Urinary bladder (tissue), 4 donors: Measurements from ENCODE around the gene RGL4. TPM values are rescaled to one million over a fixed set of nuclear protein-coding genes. Genes with fewer than 3 reads are reported as not detected.
"Not testable (repeated sequence)": the region's sequence is repeated elsewhere in the genome, so short reads cannot be mapped to it uniquely, and the experiment has no call there.

ENCODE experiments used
- DNase-seq: peaks from one replicate; pipeline ENCODE4 v3.0.0-alpha.2; 2015; ENCODE audit errors: extremely low spot score
- H3K27ac ChIP-seq: one replicate; pipeline ENCODE4 v1.5.1; 2013; ENCODE audit warnings: low read depth, mild to moderate bottlenecking, moderate library complexity
- H3K36me3 ChIP-seq: one replicate; pipeline ENCODE4 v1.6.1; 2013; ENCODE audit warnings: mild to moderate bottlenecking, moderate library complexity; ENCODE audit not compliant: insufficient read depth
- H3K4me1 ChIP-seq: one replicate; pipeline ENCODE4 v1.6.1; 2013; ENCODE audit warnings: mild to moderate bottlenecking, moderate library complexity; ENCODE audit not compliant: insufficient read depth
- H3K4me3 ChIP-seq: one replicate; pipeline ENCODE4 v1.5.1; 2013; ENCODE audit warnings: low read depth, low read length
- WGBS: extraction: QIAGEN DNeasy Blood & Tissue Kit; methylation state at CpG from one replicate; pipeline ENCODE4 v1.1.7; 2013; 5-methylcytosine and 5-hydroxymethylcytosine counted together
- polyA plus RNA-seq: library from polyadenylated mRNA; stranded (reverse); fragments of 200-250 nt; gene quantifications from one replicate; pipeline ENCODE4 v1.2.3, GENCODE V29; 2013
- total RNA-seq: library from RNA; depleted of rRNA; stranded (reverse); fragments of >200 nt; gene quantifications from one replicate; pipeline ENCODE4 v1.2.3, GENCODE V29; 2014
- donor health status: healthy with polysubstance abuse.
- donor health status: healthy.

RGL4 gene, protein sequence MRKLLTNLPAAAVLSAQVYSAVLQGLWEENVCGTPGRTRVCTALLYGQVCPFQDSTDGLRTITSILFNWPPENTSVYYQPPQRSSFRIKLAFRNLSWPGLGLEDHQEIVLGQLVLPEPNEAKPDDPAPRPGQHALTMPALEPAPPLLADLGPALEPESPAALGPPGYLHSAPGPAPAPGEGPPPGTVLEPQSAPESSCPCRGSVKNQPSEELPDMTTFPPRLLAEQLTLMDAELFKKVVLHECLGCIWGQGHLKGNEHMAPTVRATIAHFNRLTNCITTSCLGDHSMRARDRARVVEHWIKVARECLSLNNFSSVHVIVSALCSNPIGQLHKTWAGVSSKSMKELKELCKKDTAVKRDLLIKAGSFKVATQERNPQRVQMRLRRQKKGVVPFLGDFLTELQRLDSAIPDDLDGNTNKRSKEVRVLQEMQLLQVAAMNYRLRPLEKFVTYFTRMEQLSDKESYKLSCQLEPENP
- total RNA-seq (not detected), polyA plus RNA-seq (0.32 TPM)

DNA sequence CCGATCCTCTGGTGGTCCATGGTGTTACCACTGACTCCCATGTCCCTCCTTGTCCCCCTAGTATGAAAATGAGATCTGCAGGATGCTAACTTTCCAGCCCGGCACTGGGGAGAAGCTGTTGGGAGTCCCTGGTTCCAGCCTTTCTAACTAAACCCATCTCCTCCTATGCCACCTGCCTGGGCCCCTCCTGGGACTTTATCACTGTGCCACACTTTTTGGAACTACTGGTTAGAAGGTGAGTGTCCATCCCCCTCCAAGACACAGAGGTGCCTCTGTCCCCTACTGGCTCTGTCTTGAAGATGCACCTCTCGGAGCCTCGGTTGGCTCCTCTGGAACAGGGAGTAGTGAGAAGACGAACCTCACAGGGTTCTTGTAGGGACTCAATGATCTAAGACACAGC, at the start of gene RGL4:
RGL4 (plus strand) TSS at position 301 of the 400 bp plus-strand sequence. CDS start 1,018 bp downstream, outside the sequence.
- DNase-seq: no peak
- no peaks in the 10 kb centered on the region for H3K36me3 ChIP-seq
- H3K27ac ChIP-seq: no peak within 1 kb of the TSS
- WGBS: 94% methylated on average over 5 of the region's 5 CpGs
- H3K4me1 ChIP-seq: no peaks in the 10 kb centered on the region
- no peak within 1 kb of the TSS for H3K4me3 ChIP-seq

DNA sequence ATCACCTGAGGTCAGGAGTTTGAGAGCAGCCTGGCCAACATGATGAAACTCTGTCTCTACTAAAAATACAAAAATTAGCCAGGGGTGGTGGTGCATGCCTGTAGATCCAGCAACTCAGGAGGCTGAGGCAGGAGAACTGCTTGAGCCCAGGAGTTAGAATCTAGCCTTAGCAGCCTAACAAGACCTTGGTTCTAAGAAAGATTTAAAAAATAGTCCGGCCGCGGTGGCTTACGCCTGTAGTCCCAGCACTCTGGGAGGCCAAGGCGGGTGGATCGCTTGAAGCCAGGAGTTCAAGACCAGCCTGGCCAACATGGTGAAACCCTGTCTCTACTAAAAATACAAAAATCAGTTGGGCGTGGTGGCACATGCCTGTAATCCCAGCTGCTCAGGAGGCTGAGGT, 44.3 kb upstream of the RGL4 start:
- 97% methylated on average over 7 of the region's 7 CpGs for WGBS
- not testable (repeated sequence) for H3K4me3 ChIP-seq

DNA sequence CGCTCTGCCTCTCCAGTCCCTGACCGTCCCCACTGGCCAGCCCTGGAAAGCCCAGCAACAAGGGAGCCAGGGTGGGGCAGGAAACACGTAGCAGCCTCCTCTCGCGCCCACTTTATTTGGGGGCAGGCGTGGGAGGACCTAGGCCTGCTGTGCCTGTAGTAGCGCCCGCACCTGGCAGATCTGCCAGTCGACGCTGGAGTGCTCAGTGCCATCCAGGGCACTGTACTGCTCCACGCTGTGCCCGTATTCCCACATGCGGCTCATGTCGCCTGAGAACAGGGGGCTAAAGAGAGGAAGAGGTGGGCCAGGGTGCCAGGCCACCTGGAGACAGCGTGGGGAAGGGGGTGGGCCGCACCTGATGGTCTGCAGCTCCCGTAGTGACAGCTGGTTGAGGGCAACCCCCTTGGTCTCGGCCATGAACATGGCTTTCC, 41.7 kb upstream of the RGL4 start:
- 86% methylated on average over 18 of the region's 18 CpGs for WGBS
- no peak for DNase-seq
- no peaks in the 10 kb centered on the region for H3K36me3 ChIP-seq
- no peaks in the 10 kb centered on the region for H3K4me1 ChIP-seq
- no peak overlapping the region for H3K4me3 ChIP-seq
- no peak overlapping the region for H3K27ac ChIP-seq

More for the DNA sequence above, 44.3 kb upstream of the RGL4 start:
- not testable (repeated sequence) for DNase-seq, H3K27ac ChIP-seq, H3K36me3 ChIP-seq, H3K4me1 ChIP-seq

DNA sequence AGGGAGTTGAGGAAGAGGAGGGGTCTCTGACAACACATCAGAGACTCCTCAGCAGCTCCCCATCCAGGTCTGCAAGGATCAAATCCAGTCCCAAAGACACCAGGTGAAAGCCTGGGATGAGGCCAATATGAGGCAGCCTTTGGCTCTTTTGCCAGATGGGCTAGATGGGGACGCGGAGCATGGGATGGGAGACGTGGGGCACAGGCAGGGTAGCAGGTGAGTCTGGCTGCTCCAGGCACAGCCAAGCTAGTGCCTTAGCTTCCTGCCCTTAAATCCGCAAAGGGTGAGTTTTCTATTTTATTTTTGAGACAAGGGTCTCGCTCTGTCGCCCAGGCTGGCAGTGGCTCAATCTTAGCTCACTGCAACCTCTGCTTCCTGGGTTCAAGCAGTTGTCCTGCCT, 39.1 kb upstream of the RGL4 start:
- Histone ChIP-seq H3K4me1 (no peaks in the 10 kb centered on the region), H3K36me3 (no peaks in the 10 kb centered on the region), H3K4me3 (no peak overlapping the region), H3K27ac (no peak overlapping the region)
- 86% methylated on average over 6 of the region's 6 CpGs for WGBS
- DNase-seq: no peak

DNA sequence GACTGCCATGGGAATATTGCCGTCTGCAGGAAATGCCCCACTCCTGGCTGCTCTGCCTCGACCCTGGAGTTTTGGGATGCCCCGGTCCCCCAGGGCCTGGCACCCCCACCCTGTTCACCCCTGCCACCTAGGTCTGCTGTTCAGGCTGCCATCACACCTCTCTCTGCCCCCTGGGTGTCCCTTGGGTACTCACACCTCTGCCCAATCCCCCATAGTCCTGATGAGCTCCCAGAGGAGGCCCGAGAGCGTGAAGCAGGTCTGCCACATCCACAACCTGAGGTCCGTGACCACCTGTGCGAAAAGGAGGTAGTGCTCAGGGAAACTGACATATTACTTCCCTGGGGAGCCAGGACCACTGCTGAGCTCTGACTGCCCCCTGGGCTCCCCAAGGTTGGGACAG, 38.5 kb upstream of the RGL4 start:
- 93% methylated on average over 7 of the region's 7 CpGs for WGBS
- no peaks in the 10 kb centered on the region for H3K36me3 ChIP-seq
- H3K27ac ChIP-seq: no peak overlapping the region
- no peaks in the 10 kb centered on the region for H3K4me1 ChIP-seq
- no peak overlapping the region for H3K4me3 ChIP-seq
- no peak for DNase-seq

DNA sequence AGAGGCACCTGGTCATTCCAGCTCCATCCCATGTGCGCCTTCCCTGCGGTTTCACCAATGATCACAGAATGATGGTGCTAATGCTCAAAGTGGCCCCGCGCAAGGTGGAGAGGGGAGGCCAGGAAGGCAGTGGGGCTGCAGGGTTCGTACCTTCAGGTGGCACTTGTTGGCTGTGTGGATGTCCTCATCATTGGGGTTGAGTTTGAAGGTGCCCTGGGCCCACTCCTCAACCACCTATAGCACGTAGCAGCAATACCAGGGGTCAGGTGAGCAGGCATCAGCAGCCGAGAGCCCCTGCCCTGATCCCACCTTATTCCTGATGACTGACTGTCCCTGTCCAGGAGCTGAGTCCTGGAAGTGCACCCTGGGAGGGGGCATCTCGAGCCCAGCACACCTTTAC, 38.1 kb upstream of the RGL4 start:
- no peak for DNase-seq
- Histone ChIP-seq H3K4me3 (no peak overlapping the region), H3K4me1 (no peaks in the 10 kb centered on the region), H3K36me3 (no peaks in the 10 kb centered on the region), H3K27ac (no peak overlapping the region)
- WGBS: 88% methylated on average over 8 of the region's 8 CpGs

DNA sequence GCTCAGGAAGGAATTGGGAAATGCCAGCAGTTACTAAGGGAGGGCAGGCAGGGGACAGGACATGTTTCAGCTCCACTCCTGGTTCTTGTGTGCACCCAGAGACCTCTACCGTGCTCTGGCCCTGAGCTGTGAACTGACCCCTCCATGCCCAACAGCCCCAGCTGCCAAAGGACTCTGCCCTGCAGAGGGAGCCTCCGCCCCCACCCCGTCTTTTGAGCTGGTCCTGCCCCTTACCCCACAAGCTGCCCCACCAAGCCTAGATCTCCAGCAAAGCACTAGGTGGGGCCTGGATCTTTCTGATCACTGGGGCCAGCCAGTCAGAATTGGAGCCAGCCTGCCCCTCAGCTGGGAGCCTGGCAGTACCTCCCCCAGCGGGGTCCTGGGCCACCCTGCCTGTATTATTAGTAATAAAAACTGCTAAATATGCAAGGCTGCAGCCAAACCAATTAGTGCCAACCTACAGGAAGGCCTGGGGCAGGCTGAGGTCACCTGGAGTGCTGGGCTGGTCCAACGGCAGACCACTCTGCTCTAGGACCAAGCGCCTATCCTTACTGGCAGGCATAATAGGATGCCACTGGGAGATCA, 34.8 kb upstream of the RGL4 start:
- DNase-seq: no peak
- H3K36me3 ChIP-seq: peaks cover 2% of the 10 kb centered on the region
- no peak overlapping the region for H3K4me3 ChIP-seq
- H3K27ac ChIP-seq: no peak overlapping the region
- 94% methylated on average over 6 of the region's 6 CpGs for WGBS
- H3K4me1 ChIP-seq: no peaks in the 10 kb centered on the region

DNA sequence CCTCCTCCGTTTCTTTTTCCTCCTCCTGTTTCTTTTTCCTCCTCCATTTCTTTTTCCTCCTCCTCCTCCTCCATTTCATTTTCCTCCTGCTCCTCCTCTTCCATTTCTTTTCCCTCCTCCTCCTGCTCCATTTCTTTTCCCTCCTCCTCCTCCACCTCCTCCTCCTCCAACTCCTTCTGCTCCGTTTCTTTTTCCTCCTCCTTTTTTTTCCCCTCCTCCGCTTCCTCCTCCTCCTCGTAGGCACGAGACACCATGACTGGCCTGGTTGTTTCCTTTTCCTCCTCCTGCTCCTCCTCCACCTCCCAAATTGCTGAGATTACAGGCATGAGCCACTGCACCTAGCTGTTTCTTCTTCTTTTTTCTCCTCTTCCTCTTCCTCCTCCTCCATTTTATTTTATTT, 33.1 kb upstream of the RGL4 start:
- no peak overlapping the region for H3K27ac ChIP-seq
- H3K4me1 ChIP-seq: no peaks in the 10 kb centered on the region
- H3K36me3 ChIP-seq: peaks cover 2% of the 10 kb centered on the region
- H3K4me3 ChIP-seq: no peak overlapping the region
- WGBS: 72% methylated on average over 5 of the region's 5 CpGs
- DNase-seq: no peak

DNA sequence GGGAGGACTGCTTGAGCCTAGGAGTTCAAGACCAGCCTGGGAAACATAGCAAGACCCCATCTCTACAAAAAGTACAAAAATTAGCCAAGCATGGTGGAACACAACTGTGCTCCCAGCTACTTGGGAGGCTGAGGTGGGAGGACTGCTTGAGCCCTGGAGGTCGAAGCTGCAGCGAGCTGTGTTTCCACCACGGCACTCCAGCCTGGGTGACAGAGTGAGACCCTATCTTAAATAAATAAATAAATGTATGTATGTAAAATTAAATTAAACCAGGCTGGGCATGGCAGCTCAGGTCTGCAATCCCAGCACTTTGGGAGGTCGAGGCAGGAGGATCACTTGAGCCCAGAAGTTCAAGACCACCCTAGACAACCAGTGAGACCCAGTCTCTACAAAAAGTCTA, 30.4 kb upstream of the RGL4 start:
- H3K4me1 ChIP-seq, DNase-seq, H3K27ac ChIP-seq, H3K4me3 ChIP-seq, H3K36me3 ChIP-seq: not testable (repeated sequence)
- WGBS: 97% methylated on average over 4 of the region's 4 CpGs

DNA sequence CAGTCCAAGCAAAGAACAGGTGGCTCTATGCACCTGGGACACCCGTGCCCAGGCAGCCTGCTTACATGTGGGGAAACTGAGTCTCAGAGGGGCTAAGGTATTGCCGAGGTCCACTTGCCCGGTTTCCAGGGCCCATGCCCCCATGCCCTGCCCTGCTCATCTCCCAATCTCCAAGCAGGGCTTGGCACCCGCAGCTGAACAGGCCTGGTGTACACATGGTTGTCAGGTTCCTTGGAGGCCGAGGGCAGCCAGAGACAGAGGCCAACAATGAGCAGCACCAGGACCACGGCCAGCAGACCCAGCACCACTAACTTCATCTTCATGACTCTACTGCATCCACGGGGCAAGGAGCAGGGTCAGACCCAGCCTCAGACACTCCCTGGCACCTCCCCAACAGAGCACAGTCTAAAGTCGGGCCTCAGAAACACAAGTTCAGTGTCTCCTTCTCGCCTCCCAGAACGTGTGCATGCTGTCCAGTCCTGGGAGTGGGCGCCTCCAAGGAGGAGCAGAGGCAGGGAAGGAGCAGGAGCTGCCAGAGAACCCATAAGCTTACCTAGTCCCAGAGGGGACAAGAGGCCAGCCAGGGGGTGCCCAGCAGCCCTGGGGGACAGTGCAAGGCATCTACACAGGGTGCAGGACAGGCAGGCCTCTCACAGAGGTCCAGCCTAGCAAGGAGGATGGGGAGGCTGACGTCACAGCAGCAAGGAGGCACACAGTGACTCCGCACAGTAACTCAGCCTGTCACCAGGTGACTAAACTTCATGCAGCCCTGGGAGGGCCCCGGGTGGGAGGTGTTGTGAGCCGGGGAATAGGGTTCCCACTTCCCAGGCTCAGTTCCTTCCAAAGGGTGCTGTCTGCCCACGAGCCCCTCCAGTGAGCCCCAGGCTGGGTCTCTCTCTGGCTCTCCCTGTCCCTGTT, 20.2 kb upstream of the RGL4 start:
- Histone ChIP-seq H3K27ac (no peak overlapping the region), H3K4me3 (no peak overlapping the region), H3K4me1 (no peaks in the 10 kb centered on the region), H3K36me3 (no peaks in the 10 kb centered on the region)
- 82% methylated on average over 16 of the region's 16 CpGs for WGBS
- no peak for DNase-seq

DNA sequence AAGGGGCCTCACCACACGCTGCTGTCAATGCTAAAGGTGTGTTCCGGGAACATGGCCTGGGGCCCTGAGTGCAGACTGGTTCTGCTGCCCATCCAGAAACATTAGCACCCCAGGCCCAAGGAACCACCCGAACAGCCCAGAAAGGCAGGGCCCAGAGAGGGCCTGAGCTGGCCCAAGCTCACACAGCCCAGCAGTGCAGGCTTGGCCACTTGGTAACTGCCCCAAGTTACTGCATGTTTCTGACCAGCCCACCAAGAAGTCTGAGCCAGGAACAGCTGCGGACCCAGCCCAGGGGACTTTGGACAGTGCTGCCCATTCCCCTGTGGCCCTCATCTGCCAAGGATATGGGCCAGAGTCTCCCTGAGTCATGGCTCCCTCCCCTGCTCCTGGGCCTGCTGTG, 19.4 kb upstream of the RGL4 start:
- 0% methylated on average over 1 of the region's 4 CpGs for WGBS
- H3K36me3 ChIP-seq, H3K27ac ChIP-seq, H3K4me3 ChIP-seq, H3K4me1 ChIP-seq, DNase-seq: not testable (repeated sequence)

DNA sequence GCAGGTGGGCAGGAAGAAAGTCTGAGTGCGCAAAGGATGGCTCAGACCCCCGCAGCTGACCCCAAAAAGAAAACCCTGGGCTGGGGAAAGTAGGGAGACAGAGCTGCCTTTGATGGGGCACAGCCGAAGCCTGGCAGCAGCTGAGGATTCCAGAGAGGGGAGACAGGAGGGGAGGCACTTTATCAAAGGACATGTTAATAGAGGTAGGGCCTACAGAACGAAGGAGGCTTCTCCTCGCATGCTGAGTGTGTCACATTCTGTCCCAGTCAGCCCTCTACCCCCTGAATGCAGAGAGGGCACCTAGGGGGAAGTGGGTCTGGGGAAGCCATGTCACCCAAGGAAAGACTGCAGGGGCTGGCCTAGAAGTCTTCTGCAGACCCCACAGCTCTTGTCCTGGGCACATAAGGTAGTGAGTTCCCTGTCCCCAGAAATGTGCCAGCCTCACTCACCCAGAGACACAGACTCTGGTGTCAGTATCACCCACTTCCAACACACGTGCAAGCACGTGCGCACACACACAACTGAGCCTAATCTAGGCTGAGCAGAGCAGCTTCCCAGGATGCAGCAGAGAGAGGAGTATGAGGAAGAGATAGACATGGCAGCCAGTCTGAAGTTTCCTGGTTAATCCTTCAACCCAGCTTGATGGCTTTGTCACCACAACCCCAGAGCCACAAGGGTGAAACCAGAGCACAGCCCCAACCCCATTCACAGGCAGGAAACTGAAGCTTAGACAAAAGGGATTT, 18.3 kb upstream of the RGL4 start:
- 88% methylated on average over 8 of the region's 8 CpGs for WGBS
- H3K27ac ChIP-seq, DNase-seq, H3K4me3 ChIP-seq, H3K36me3 ChIP-seq, H3K4me1 ChIP-seq: not testable (repeated sequence)

DNA sequence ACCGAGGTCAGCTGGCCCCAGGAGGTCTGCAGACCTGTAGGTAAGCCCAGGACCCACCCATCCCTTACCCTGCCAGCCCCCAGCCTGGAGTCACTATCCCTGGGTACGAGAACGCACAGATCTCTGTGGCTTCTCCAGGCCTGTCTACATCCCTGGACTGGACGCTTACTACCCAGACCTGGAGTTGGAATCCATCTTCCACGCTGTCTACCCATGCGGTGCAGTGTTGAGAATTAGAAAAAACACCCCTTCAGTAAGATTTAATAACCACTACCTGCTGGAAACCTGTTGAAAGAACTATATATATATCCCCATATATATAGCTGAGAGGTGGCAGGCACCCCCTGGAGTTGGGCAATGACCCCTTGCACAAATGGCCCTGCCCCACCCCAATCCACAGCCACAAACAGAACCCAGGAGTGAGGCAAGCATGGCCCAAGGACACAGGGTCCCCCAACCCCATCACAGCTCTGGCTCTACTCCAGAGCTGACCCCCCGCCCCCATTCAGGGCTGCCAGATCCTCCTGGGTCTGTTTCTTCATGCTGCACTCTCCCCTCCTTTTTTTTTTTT, 17.7 kb upstream of the RGL4 start:
- Histone ChIP-seq H3K4me3 (no peak overlapping the region), H3K27ac (no peak overlapping the region), H3K4me1 (no peaks in the 10 kb centered on the region), H3K36me3 (no peaks in the 10 kb centered on the region)
- 83% methylated on average over 7 of the region's 7 CpGs for WGBS
- DNase-seq: no peak
